ENCODE measurements around the gene FAM98B.

Gene FAM98B

GRCh38 chr15:38509152-38509551 is 55.2 kb downstream of the FAM98B start:
- DNase-seq = no peak

GRCh38 chr15:38512901-38513300 is 59.0 kb downstream of the FAM98B start:
- DNase-seq = no peak

DNA sequence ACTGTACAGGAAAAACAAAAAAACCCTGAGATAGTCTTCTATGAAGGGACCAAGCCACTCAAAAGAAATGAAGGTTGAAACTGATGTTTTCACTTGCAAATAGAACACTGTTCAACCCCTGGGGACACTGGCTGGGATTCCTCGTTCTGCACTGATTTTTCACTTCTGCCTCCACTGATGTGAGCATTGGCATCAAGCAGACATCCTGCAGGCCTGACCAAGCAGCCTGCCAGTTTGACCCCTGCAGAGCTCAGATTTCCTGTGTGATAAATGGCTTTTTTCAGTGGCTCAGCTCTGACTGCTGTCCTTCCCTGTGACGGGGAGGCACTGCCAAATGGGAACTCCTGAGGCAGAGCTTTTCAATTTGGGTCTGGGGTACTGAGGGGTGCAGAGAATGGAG is 60.7 kb downstream of the FAM98B start:
- DNase-seq = no peak

- no peak for DNase-seq
These were observed 62.7 kb downstream of the FAM98B start for GRCh38 chr15:38516626-38517025.

DNA sequence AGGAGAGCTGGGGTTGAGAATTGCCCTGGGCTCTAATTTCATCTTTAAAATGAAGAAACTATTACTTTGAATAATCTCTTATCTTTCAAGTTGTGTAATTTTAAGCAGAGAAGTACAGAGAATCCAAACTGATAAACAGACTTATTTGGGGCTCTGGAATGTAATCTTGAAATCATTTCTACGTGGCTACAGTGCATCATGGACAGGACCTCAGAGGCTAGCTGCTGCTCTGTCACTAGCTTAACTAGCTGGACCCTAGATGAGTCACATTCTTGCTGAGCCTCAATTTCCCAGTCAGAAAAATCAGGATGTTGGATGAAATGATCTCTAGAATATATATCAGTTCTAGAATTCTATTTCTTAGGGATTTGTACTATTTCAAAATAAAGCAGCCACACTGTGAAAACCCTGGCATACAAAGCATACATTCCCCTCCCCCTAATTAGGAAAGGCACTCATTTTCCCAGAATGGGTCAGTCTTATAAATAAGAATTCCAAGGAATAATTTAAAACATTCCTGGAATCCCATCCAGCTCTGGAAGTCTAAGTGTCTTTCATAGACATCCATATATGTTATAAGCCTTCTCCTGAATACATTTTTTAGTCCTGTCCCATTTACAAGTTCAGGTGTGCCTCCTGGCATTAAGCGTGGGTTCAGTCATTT is 63.5 kb downstream of the FAM98B start:
- DNase-seq = no peak

DNA sequence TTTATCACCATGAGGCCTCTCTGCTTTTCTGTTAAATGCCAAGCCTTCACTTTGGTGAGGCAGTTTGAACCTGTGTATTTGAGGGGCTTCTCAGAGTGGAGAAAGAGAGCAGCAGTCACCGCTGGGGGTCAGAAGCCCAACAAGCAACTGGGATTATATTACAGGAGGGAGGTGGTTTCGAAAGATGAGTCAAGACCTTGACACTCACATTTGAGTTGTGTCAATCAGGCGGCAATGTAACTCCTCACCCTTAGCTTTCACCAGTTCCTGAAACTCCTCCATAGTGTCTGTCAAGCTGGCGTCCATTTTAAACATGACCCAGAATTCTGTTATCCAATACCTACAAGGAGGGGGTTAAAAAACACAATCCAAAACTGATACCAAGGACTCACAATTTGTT is 64.2 kb downstream of the FAM98B start:
- no peak for DNase-seq

GRCh38 chr15:38520035-38520434 is 66.1 kb downstream of the FAM98B start:
- no peak for DNase-seq

DNA sequence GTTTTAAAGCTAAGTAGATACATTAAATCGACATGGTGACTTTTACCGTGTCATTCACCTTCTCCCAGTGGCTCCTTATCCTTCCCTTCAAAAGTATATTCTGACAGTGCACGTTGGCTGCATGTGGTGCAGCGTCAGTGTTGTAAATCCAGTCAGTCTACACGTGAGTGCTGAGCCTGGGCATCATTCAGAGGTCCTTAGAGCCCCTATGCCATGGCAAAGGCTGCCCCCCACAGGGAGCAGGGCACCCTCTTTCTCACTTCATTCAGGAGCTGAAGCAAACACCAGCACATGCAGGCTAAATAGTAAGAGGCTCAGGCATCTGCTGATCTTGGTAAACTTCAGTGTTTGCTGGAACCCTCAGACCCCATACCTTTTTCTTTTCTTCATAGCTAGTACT is 67.4 kb downstream of the FAM98B start:
- DNase-seq = no peak

- no peak for DNase-seq
These were observed 69.0 kb downstream of the FAM98B start for GRCh38 chr15:38522922-38523321.

DNA sequence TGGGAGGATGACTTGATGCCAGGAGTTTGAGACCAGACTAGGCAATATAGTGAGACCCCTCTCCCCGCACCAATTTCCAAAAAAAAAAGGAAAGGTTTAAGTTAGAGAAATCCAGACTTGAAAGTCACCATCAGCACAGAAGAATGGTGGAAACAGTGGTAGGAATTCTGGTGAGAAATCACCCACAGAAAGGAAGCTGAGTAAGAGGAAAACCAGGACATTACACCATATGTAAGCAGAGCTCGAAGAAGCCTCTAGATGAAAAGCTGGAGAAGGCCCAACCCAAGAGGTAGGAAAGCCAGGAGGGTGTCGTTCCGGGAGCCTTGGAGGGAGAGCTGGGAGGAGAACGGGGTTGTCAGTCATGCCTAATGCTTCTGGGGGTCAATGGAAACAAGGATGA is 70.2 kb downstream of the FAM98B start:
- no peak for DNase-seq

- no peak for DNase-seq
These were observed 71.6 kb downstream of the FAM98B start for GRCh38 chr15:38525489-38525888.

DNA sequence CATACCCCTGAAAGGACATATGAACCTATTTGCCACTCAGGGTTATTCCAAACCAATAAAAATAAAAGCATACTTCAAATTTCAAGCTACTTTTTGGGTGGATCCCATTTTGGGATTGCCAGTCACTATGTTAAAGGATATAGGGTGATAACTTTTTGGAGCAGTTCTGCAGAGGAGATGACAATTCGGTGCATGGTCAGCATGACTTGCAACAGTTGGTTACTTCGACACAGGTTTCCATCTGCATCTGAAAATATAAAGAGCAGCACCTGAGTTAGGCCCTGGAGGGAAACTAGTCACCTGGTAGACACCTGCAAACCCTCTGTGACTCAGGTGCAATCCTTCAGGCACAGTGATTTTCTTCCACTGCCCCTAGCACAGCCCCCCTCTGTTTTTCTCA is 72.2 kb downstream of the FAM98B start:
- no peak for DNase-seq

- no peak for DNase-seq
These were observed 74.4 kb downstream of the FAM98B start for GRCh38 chr15:38528294-38528693.

DNA sequence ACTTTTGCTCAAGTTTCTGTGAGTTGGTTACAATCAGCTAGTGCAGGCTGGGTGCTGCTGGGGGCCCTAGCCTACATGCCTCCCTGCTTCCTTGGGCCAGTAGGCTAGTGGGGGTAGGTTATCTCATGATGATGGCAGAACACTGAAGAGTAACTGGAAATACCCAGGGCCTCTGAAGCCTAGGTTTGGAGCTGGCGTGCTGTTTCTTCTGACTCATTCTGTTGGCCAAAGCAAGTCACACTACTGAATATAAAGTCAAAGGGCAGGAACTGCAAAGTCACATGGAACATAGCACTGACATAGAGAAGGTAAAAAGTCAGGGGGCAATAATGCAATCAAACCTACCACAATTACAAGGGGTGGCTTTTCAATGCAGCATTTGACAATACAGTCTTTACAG is 76.2 kb downstream of the FAM98B start:
- DNase-seq = peak; percentile 28

DNA sequence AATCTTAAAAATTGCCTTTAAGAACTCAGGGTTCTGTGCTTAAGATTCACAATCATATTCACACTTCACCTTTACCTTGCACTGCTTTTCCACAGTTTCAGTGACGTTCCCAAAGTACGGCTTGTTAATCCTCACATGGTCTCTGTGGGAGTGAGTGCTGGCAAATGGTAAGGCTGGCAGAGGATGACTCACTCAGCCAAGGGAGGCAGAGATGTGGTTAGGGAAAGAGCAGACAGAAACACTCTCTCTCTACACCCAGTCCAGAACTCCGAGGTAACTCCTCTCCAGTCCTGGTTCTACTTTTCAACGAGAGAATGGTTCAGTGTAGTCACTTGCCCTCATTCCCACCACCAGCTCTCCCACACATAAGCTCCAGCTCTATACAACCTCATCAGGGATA is 77.6 kb downstream of the FAM98B start:
- no peak for DNase-seq

DNA sequence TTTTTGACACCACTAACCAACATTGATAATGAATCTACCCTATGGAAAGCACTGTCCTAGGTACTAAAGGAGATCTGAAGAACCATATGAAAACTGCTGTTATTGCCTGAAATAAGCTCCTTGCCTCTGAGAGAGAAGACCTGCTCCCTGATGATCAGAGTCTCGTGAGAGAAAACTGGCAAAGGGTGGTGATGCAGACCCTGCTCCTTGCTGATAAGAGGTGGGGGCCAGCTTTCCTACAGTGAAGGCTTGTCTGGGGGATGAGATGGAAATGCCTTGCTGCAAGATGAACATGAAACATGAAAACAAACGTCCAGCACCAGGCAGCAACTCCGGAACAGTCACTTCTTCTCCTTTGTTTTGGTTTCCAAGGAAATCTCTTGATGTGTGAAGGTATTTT is 78.8 kb downstream of the FAM98B start:
- no peak for DNase-seq

DNA sequence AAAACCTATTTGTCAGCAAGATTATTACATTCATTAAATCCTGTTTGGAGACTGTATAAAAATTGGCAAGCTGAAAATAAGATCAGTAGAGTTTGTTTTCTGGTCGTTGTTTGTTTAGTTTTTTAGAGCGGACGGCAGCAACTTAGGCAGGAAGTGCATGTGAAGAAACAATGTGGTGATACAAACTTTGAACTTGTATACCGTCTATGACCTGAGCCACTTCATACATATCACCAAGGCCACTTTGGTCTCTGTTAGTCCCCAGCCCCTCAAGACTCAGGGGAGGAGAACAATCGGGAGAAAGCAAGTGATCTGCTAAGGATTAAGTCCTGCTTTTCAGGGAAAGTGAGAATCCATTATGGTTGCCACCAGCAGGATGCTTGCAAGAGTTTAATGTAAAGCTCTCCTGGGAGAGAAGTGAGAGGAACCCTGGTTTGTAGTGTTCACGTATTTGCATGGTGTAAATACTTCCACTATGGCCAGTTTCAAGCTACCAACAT is 79.5 kb downstream of the FAM98B start:
- DNase-seq = no peak

GRCh38 chr15:38533926-38534325 is 80.0 kb downstream of the FAM98B start:
- no peak for DNase-seq

DNA sequence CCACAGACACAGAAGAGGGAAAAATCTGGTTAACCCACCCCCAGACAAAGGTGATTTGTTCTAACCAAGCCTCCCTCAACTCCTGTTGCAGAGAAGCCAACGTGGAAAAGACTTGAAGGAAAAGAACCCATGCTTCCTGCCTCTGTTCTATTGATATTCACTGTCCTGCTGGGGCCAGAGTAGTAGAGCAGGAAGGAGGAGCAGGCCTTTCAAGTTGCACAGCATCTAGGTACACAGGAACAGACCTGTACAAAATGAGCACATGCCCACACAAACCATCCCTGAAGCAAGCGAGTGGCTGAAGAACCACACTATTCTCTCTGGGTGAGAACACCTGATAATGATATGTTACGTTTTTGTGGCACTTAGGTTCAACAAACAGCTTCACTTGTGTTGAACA is 80.8 kb downstream of the FAM98B start:
- DNase-seq = no peak

DNA sequence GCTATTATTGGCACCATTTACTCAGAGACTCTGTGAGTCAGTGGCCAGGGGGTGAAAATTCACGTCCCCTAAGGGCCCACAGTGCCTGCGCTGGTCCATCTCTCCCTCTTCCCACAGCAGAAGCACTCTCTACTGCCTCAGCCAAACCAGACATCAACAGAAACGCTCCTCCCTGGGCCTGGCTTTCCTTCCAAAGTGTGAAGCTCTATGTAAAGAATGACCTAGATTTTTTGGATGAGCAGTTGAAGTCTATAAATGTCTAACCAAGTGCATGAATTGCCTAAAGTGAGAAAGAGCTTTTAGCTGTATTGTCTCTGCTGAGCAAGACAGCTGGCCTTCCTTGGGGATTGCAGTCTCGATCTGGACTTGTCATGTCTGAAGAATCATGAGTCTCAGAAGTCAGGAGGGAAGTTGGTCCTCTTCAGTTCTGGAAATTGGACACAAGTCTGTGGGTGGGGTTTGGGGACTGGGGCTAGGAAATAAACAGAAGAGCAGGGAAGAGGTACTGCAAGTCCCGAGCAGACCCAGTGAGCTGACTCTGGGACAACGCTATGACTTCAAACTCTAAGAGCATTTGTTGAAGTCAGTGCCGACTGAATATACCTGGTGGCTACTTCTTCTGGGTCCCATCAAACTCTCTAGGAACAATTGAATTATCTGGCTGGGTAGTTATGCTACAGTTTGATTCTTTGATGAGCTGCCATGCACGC is 81.7 kb downstream of the FAM98B start:
- no peak for DNase-seq

GRCh38 chr15:38536201-38536676 is 82.3 kb downstream of the FAM98B start:
- no peak for DNase-seq

All from activated naive CD4-positive, alpha-beta T cell treated with anti-CD3 and anti-CD28 coated beads, Interleukin-2, amount 50 U/mL, for 16 hours (primary cell).